ENCODE results near the gene HM13.
A peak's percentile ranks its signal among the peaks of the same experiment; 100 is the strongest.

HM13 gene

GRCh38 chr20:31485450-31486339 is 28.5 kb upstream of the HM13 start:
- TF ChIP-seq RAD21 (IDR thresholded peaks at IDR 0.05; ENCODE audit: low read depth) (no peak), EGR1 (IDR thresholded peaks at IDR 0.05) (no peak), TCF12 (IDR thresholded peaks at IDR 0.05; ENCODE audit: low read depth) (no peak), ZBTB7A (IDR thresholded peaks at IDR 0.05; ENCODE audit: low read depth) (no peak), EP300 (IDR thresholded peaks at IDR 0.05; ENCODE audit: borderline replicate concordance) (peak; percentile 40; the same call in 1 of the 2 replicates), TEAD4 (IDR thresholded peaks at IDR 0.05) (no peak), YY1 (IDR thresholded peaks at IDR 0.05; ENCODE audit: low read depth) (no peak), NFIC (IDR thresholded peaks at IDR 0.05) (0 out of 2 replicates have a peak, but pooled peaks have one; percentile 27), CEBPB (IDR thresholded peaks at IDR 0.05) (no peak), FOXM1 (IDR thresholded peaks at IDR 0.05; ENCODE audit: borderline replicate concordance, low read depth) (no peak), TAF1 (IDR thresholded peaks at IDR 0.05; ENCODE audit: low read depth) (no peak), CREB1 (IDR thresholded peaks at IDR 0.05; ENCODE audit: low read depth) (no peak)
- TF ChIP-seq, protein P1, sequence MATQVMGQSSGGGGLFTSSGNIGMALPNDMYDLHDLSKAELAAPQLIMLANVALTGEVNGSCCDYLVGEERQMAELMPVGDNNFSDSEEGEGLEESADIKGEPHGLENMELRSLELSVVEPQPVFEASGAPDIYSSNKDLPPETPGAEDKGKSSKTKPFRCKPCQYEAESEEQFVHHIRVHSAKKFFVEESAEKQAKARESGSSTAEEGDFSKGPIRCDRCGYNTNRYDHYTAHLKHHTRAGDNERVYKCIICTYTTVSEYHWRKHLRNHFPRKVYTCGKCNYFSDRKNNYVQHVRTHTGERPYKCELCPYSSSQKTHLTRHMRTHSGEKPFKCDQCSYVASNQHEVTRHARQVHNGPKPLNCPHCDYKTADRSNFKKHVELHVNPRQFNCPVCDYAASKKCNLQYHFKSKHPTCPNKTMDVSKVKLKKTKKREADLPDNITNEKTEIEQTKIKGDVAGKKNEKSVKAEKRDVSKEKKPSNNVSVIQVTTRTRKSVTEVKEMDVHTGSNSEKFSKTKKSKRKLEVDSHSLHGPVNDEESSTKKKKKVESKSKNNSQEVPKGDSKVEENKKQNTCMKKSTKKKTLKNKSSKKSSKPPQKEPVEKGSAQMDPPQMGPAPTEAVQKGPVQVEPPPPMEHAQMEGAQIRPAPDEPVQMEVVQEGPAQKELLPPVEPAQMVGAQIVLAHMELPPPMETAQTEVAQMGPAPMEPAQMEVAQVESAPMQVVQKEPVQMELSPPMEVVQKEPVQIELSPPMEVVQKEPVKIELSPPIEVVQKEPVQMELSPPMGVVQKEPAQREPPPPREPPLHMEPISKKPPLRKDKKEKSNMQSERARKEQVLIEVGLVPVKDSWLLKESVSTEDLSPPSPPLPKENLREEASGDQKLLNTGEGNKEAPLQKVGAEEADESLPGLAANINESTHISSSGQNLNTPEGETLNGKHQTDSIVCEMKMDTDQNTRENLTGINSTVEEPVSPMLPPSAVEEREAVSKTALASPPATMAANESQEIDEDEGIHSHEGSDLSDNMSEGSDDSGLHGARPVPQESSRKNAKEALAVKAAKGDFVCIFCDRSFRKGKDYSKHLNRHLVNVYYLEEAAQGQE (IDR thresholded peaks at IDR 0.05; ENCODE audit: low read depth): no peak
- TF ChIP-seq, protein P2, sequence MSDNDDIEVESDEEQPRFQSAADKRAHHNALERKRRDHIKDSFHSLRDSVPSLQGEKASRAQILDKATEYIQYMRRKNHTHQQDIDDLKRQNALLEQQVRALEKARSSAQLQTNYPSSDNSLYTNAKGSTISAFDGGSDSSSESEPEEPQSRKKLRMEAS (IDR thresholded peaks at IDR 0.05): no peak
- TF ChIP-seq, protein P3, sequence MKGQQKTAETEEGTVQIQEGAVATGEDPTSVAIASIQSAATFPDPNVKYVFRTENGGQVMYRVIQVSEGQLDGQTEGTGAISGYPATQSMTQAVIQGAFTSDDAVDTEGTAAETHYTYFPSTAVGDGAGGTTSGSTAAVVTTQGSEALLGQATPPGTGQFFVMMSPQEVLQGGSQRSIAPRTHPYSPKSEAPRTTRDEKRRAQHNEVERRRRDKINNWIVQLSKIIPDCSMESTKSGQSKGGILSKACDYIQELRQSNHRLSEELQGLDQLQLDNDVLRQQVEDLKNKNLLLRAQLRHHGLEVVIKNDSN (IDR thresholded peaks at IDR 0.05): no peak

GRCh38 chr20:31488115-31488514 is 26.1 kb upstream of the HM13 start:
- TF ChIP-seq RAD21 (IDR thresholded peaks at IDR 0.05; ENCODE audit: low read depth) (no peak), EP300 (IDR thresholded peaks at IDR 0.05; ENCODE audit: borderline replicate concordance) (no peak), CEBPB (IDR thresholded peaks at IDR 0.05) (no peak), ZBTB7A (IDR thresholded peaks at IDR 0.05; ENCODE audit: low read depth) (no peak), CREB1 (IDR thresholded peaks at IDR 0.05; ENCODE audit: low read depth) (no peak), NFIC (IDR thresholded peaks at IDR 0.05) (no peak), YY1 (IDR thresholded peaks at IDR 0.05; ENCODE audit: low read depth) (no peak), FOXM1 (IDR thresholded peaks at IDR 0.05; ENCODE audit: borderline replicate concordance, low read depth) (no peak), TCF12 (IDR thresholded peaks at IDR 0.05; ENCODE audit: low read depth) (no peak), EGR1 (IDR thresholded peaks at IDR 0.05) (no peak)
- TF ChIP-seq, protein P3 (IDR thresholded peaks at IDR 0.05): no peak
- TF ChIP-seq, protein P2 (IDR thresholded peaks at IDR 0.05): no peak

GRCh38 chr20:31489152-31489551 is 25.1 kb upstream of the HM13 start:
- TF ChIP-seq, protein P2 (IDR thresholded peaks at IDR 0.05): no peak

DNA sequence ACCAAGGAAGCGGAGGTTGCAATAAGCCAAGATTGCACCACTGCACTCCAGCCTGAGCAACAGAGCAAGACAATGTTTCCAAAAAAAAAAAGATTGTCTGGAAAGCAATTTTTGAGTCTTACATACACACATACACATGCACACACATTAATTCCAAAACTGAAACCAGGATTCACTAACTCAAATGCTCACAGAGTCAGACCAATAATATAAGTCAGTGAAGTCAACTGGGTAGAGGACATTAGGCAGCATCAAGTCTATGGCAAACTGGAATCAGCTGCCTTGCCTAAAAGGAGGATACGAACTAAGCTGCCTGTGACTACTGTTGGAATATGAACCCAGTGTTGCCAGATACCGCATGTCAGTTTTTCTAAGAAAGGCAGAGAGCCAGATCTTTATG is 23.5 kb upstream of the HM13 start:
- TF ChIP-seq EGR1 (IDR thresholded peaks at IDR 0.05): no peak
- TF ChIP-seq EP300 (IDR thresholded peaks at IDR 0.05; ENCODE audit: borderline replicate concordance): no peak
- no peak for TF ChIP-seq NFIC (IDR thresholded peaks at IDR 0.05)
- TF ChIP-seq, protein P3 (IDR thresholded peaks at IDR 0.05): no peak
- TF ChIP-seq, protein P2 (IDR thresholded peaks at IDR 0.05): no peak
- TF ChIP-seq FOXM1 (IDR thresholded peaks at IDR 0.05; ENCODE audit: borderline replicate concordance, low read depth): no peak
- no peak for TF ChIP-seq YY1 (IDR thresholded peaks at IDR 0.05; ENCODE audit: low read depth)
- TF ChIP-seq RAD21 (IDR thresholded peaks at IDR 0.05; ENCODE audit: low read depth): no peak
- TF ChIP-seq TAF1 (IDR thresholded peaks at IDR 0.05; ENCODE audit: low read depth): no peak
- TF ChIP-seq CEBPB (IDR thresholded peaks at IDR 0.05): no peak
- TF ChIP-seq TCF12 (IDR thresholded peaks at IDR 0.05; ENCODE audit: low read depth): no peak
- TF ChIP-seq, protein P1 (IDR thresholded peaks at IDR 0.05; ENCODE audit: low read depth): no peak

DNA sequence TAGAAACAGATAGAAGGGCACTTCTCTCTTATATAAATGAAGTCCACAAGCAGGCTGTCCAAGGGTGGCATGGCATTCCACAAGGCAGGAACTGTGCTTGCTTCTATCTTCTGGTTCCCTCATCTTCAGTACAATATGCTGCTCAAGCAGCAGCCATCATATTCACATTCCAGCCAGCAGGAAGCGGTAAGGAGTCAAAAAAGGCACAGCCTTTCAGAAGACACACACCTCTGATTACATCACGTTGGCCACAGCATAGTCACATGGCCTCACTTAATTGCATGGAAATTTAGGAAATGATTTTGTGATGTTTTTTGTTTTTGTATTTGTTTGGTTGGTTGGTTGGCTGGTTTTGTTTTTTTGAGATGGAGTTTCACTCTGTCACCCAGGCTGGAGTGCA is 20.1 kb upstream of the HM13 start:
- TF ChIP-seq, protein P3 (IDR thresholded peaks at IDR 0.05): peak; percentile 72
- no peak for TF ChIP-seq EP300 (IDR thresholded peaks at IDR 0.05; ENCODE audit: borderline replicate concordance)
- peak; percentile 95 for TF ChIP-seq TEAD4 (IDR thresholded peaks at IDR 0.05)

Measured in Ishikawa (cell line).